Neural cell (in vitro differentiated cells): ENCODE data around the gene IDE. TPM values are rescaled to one million over a fixed set of nuclear protein-coding genes. Genes with fewer than 3 reads are reported as not detected.

Experiments
- H2AFZ ChIP-seq: fragments of 200-600, 300-800 bp; sonication (generic), shearing (Covaris generic); 2 replicates; pipeline ENCODE4 v1.6.0; 2014; ENCODE audit warnings: low read depth, mild to moderate bottlenecking, antibody characterized with exemption, low read length, moderate library complexity
- H3F3A ChIP-seq: fragments of 200-600 bp; shearing (Covaris generic); 2 replicates; pipeline ENCODE4 v1.6.1; 2016; ENCODE audit warnings: mild to moderate bottlenecking, moderate library complexity, mixed read lengths, antibody characterized with exemption, low read length; ENCODE audit not compliant: insufficient read depth, poor library complexity, severe bottlenecking
- H3K27ac ChIP-seq: fragments of 200-600, 300-800 bp; sonication (generic), shearing (Covaris generic); 2 replicates; pipeline ENCODE4 v1.5.1; 2014; ENCODE audit warnings: mild to moderate bottlenecking, low read length, moderate library complexity
- H3K27me3 ChIP-seq: fragments of 300-800, 200-600 bp; sonication (generic), shearing (Covaris generic); 2 replicates; pipeline ENCODE4 v1.6.0; 2014; ENCODE audit warnings: mild to moderate bottlenecking, low read depth, low read length, moderate library complexity; ENCODE audit not compliant: insufficient read depth
- H3K36me3 ChIP-seq: fragments of 300-800, 200-600 bp; sonication (generic), shearing (Covaris generic); 2 replicates; pipeline ENCODE4 v1.5.1; 2014; ENCODE audit warnings: mild to moderate bottlenecking, antibody characterized with exemption, low read length, moderate library complexity; ENCODE audit not compliant: insufficient read depth
- H3K4me2 ChIP-seq: fragments of 300-800, 200-600 bp; sonication (generic), shearing (Covaris generic); 2 replicates; pipeline ENCODE4 v1.6.0; 2014; ENCODE audit warnings: mild to moderate bottlenecking, low read length
- H3K4me3 ChIP-seq: fragments of 300-800, 200-600 bp; sonication (generic), shearing (Covaris generic); 2 replicates; pipeline ENCODE4 v1.5.1; 2014; ENCODE audit warnings: mild to moderate bottlenecking, low read length, moderate library complexity
- H3K79me2 ChIP-seq: fragments of 200-600 bp; shearing (Covaris generic); replicated peaks from 2 replicates; pipeline ENCODE4 v1.6.0; 2014; ENCODE audit warnings: mild to moderate bottlenecking, low read length, moderate library complexity; ENCODE audit not compliant: insufficient read depth
- H3K9ac ChIP-seq: fragments of 300-800, 200-600 bp; sonication (generic), shearing (Covaris generic); 2 replicates; pipeline ENCODE4 v1.6.1; 2016; ENCODE audit warnings: mild to moderate bottlenecking, low read length, mixed read lengths
- H3K9me2 ChIP-seq: fragments of 200-600 bp; shearing (Covaris generic); 2 replicates; pipeline ENCODE4 v1.6.1; 2016; ENCODE audit warnings: mild to moderate bottlenecking, low read length, mixed read lengths; ENCODE audit not compliant: insufficient read depth
- H3K9me3 ChIP-seq: fragments of 200-600, 300-800 bp; sonication (generic), shearing (Covaris generic); 2 replicates; pipeline ENCODE4 v1.6.1; 2016; ENCODE audit warnings: mild to moderate bottlenecking, mixed run types, low read length, moderate library complexity, mixed read lengths
- H4K20me1 ChIP-seq: fragments of 200-600 bp; shearing (Covaris generic); 2 replicates; pipeline ENCODE4 v1.6.1; 2016; ENCODE audit warnings: mild to moderate bottlenecking, mixed run types; ENCODE audit not compliant: insufficient read depth
- CTCF ChIP-seq: fragments of 450-650 bp; IDR thresholded peaks from 2 replicates; pipeline ENCODE4 v1.5.1; 2014; ENCODE audit warnings: antibody characterized with exemption, mild to moderate bottlenecking, moderate library complexity; ENCODE audit not compliant: poor library complexity, severe bottlenecking
- EP300 ChIP-seq: fragments of 450-650 bp; conservative IDR thresholded peaks from 2 replicates; pipeline ENCODE4 v1.6.1; 2014; ENCODE audit warnings: antibody characterized with exemption, mild to moderate bottlenecking, moderate library complexity; ENCODE audit not compliant: poor library complexity, severe bottlenecking
- EZH2 ChIP-seq: fragments of 200-600, 300-800 bp; shearing (Covaris generic), sonication (generic); IDR thresholded peaks from 2 replicates; pipeline ENCODE4 v1.6.1; 2014; ENCODE audit warnings: antibody characterized with exemption, low read length, borderline replicate concordance, mild to moderate bottlenecking; ENCODE audit not compliant: insufficient read depth, poor library complexity, severe bottlenecking
- MXI1 ChIP-seq: fragments of 450-650 bp; conservative IDR thresholded peaks from 2 replicates; pipeline ENCODE4 v1.6.1; 2014; ENCODE audit warnings: antibody characterized with exemption, mild to moderate bottlenecking; ENCODE audit not compliant: poor library complexity, severe bottlenecking
- POLR2AphosphoS5 ChIP-seq: IDR thresholded peaks from 2 replicates; pipeline ENCODE4 v1.6.1; 2012
- RAD21 ChIP-seq: fragments of 450-650 bp; conservative IDR thresholded peaks from 2 replicates; pipeline ENCODE4 v1.6.1; 2014; ENCODE audit warnings: antibody characterized with exemption, mild to moderate bottlenecking, moderate library complexity
- REST ChIP-seq: IDR thresholded peaks from 2 replicates; pipeline ENCODE4 v1.6.1; 2012; ENCODE audit warnings: borderline replicate concordance
- SMC3 ChIP-seq: fragments of 450-650 bp; conservative IDR thresholded peaks from 2 replicates; pipeline ENCODE4 v1.6.1; 2014; ENCODE audit warnings: antibody characterized with exemption, mild to moderate bottlenecking, moderate library complexity; ENCODE audit not compliant: poor library complexity
- TAF1 ChIP-seq: IDR thresholded peaks from 2 replicates; pipeline ENCODE4 v1.6.1; 2012; ENCODE audit warnings: low read depth
- polyA plus RNA-seq: library from polyadenylated mRNA; depleted of rRNA; stranded (reverse); fragments of >200 nt; gene quantifications from 2 replicates; pipeline ENCODE4 v1.2.3, GENCODE V29; 2014

IDE gene
- polyA plus RNA-seq, 1 donor from 2014 or later = 10.4 TPM

GRCh38 chr10:92517034-92517655, 56.7 kb downstream of the IDE start:
- TF ChIP-seq CTCF (peak; percentile 82), TAF1 (no peak), EZH2 (no peak), REST (no peak), EP300 (no peak), MXI1 (no peak), RAD21 (peak; percentile 74), SMC3 (peak; percentile 90), POLR2AphosphoS5 (no peak)
- H3K4me2 ChIP-seq = no peak overlapping the region
- no peaks in the 10 kb centered on the region for H3K9me2 ChIP-seq
- no peak overlapping the region for H3K27ac ChIP-seq
- H2AFZ ChIP-seq = no peak overlapping the region
- H3K79me2 ChIP-seq = no peaks in the 10 kb centered on the region
- no peaks in the 10 kb centered on the region for H3K36me3 ChIP-seq
- no peaks in the 10 kb centered on the region for H4K20me1 ChIP-seq
- no peak overlapping the region for H3K4me3 ChIP-seq
- H3F3A ChIP-seq = no peaks in the 10 kb centered on the region
- H3K27me3 ChIP-seq = no peaks in the 10 kb centered on the region
- H3K9ac ChIP-seq = no peak overlapping the region
- no peaks in the 10 kb centered on the region for H3K9me3 ChIP-seq

GRCh38 chr10:92508866-92509265, 65.0 kb downstream of the IDE start:
- TF ChIP-seq MXI1 (no peak), EP300 (no peak), SMC3 (no peak), REST (no peak), RAD21 (no peak), TAF1 (no peak), CTCF (no peak), EZH2 (no peak), POLR2AphosphoS5 (no peak)
- H3K9ac ChIP-seq = no peak overlapping the region
- no peaks in the 10 kb centered on the region for H3K79me2 ChIP-seq
- no peaks in the 10 kb centered on the region for H3K9me3 ChIP-seq
- H2AFZ ChIP-seq = no peak overlapping the region
- no peaks in the 10 kb centered on the region for H3F3A ChIP-seq
- no peak overlapping the region for H3K4me3 ChIP-seq
- H4K20me1 ChIP-seq = no peaks in the 10 kb centered on the region
- H3K36me3 ChIP-seq = no peaks in the 10 kb centered on the region
- no peaks in the 10 kb centered on the region for H3K27me3 ChIP-seq
- H3K27ac ChIP-seq = no peak overlapping the region
- H3K4me2 ChIP-seq = no peak overlapping the region
- H3K9me2 ChIP-seq = no peaks in the 10 kb centered on the region
